Measurements from ENCODE around the gene YJU2. TPM values are rescaled to one million over a fixed set of nuclear protein-coding genes. Genes with fewer than 3 reads are reported as not detected.
A peak's percentile ranks its signal among the peaks of the same experiment; 100 is the strongest.

The YJU2 gene
- total RNA-seq, 1 experiment from 2014 or later: 26.9 TPM

DNA sequence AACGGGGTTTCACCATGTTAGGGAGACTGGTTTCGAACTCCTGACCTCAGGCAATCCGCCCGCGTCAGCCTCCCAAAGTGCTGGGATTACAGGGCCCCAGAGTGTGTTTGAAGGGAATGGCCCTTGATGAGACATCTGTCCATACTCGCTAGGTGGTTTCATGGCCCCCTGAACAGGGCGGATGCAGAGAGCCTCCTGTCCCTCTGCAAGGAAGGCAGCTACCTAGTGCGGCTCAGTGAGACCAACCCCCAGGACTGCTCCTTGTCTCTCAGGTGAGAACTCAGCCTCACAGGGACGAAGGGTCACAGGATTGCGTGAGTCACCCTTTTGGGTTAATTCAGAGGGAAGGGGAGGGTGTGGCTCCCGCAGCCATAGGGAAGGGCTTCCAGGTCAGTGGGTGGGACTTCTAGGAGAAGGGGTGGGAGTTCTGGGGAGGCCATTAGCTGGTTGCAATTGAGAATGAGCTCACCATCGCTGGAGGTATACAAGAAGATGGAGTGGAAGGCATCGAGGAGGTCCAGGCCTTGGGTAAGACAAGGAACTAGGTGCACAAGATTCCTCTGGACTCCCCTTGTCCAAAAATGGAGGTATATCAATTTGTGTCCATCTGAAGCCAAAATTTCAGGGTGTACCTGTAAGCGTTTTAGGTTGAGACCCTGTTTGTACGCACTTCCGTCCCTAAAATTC is 41.4 kb downstream of the YJU2 start:
- no peaks in the 10 kb centered on the region for H3K9me2 ChIP-seq (ENCODE audit: insufficient read depth)
- ChIA-PET RAD21 (ENCODE audit: low non-redundant PET in 1 of 2, low total read pairs in 2 of 2, uncharacterized antibody in 2 of 2, unreplicated experiment in 2 of 2) (no interaction called here), POLR2A (interaction anchor here (1.0 kb wide), 1 partner anchor 55 kb away, joined by 3 read pairs; the partner anchor contains the start of gene MPND), CTCF (interaction anchor here (0.7 to 1.3 kb wide), 3 partner anchors 10 to 64 kb away, joined by 3 to 4 read pairs (median 3); no protein-coding TSS in a partner anchor)
- peak overlapping the region; percentile 56 for H3K4me2 ChIP-seq (ENCODE audit: low read length)
- no peaks in the 10 kb centered on the region for H3K27me3 ChIP-seq (ENCODE audit: insufficient read depth, low read length)
- peak overlapping the region; percentile 2; the same call in 1 of the 2 replicates for H3K27ac ChIP-seq (ENCODE audit: low read depth, low read length)
- ATAC-seq (peak; percentile 93), DNase-seq (ENCODE audit: low read depth, low spot score) (peak; percentile 51)
- no peaks in the 10 kb centered on the region for H3K9me3 ChIP-seq (ENCODE audit: control insufficient read depth in 1 of 2, insufficient read depth in 1 of 2, low read depth in 1 of 2, low read length in 2 of 2)
- H3K9ac ChIP-seq (ENCODE audit: low read length): 0 out of 2 replicates have a peak overlapping the region, but pooled peaks have one; percentile 16
- no peaks in the 10 kb centered on the region for H3K36me3 ChIP-seq (ENCODE audit: control insufficient read depth in 1 of 2, insufficient read depth in 2 of 2, low read length in 2 of 2)
- peak overlapping the region in 1 of 2 experiments; percentile 22; a peak in 2 of 4 replicates for H3K4me3 ChIP-seq (replicated peaks in 1 of 2; ENCODE audit: low read depth in 1 of 2, low read length in 2 of 2)
- peaks cover 12 to 28% of the 10 kb centered on the region in 2 experiments; a peak in 3 of 4 replicates for H3K4me1 ChIP-seq (ENCODE audit: control insufficient read depth in 1 of 2, insufficient read depth in 2 of 2, low read length in 2 of 2)
- no peaks in the 10 kb centered on the region for H3K79me2 ChIP-seq (ENCODE audit: insufficient read depth, low read length)
- no peak for TF ChIP-seq SP1 (IDR thresholded peaks at IDR 0.05; ENCODE audit: low read depth)
- TF ChIP-seq SRF (IDR thresholded peaks at IDR 0.05; ENCODE audit: low read depth): no peak
- no peak for TF ChIP-seq RAD21 (IDR thresholded peaks at IDR 0.05; ENCODE audit: low read depth)
- TF ChIP-seq POLR2AphosphoS5 (IDR thresholded peaks at IDR 0.05; ENCODE audit: low read depth, low read length): no peak
- TF ChIP-seq FOSL1 (IDR thresholded peaks at IDR 0.05; ENCODE audit: low read depth): no peak; the same call in 1 of the 2 replicates
- no peak for TF ChIP-seq SIN3A (IDR thresholded peaks at IDR 0.05; ENCODE audit: low read depth)
- TF ChIP-seq, protein P1, sequence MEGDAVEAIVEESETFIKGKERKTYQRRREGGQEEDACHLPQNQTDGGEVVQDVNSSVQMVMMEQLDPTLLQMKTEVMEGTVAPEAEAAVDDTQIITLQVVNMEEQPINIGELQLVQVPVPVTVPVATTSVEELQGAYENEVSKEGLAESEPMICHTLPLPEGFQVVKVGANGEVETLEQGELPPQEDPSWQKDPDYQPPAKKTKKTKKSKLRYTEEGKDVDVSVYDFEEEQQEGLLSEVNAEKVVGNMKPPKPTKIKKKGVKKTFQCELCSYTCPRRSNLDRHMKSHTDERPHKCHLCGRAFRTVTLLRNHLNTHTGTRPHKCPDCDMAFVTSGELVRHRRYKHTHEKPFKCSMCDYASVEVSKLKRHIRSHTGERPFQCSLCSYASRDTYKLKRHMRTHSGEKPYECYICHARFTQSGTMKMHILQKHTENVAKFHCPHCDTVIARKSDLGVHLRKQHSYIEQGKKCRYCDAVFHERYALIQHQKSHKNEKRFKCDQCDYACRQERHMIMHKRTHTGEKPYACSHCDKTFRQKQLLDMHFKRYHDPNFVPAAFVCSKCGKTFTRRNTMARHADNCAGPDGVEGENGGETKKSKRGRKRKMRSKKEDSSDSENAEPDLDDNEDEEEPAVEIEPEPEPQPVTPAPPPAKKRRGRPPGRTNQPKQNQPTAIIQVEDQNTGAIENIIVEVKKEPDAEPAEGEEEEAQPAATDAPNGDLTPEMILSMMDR (IDR thresholded peaks at IDR 0.05 in 2 of 3, conservative IDR thresholded peaks at IDR 0.05 in 1 of 3; ENCODE audit: borderline replicate concordance in 1 of 3, insufficient read depth in 1 of 3, low read depth in 2 of 3, low read length in 2 of 3): no peak
- TF ChIP-seq, protein P2, sequence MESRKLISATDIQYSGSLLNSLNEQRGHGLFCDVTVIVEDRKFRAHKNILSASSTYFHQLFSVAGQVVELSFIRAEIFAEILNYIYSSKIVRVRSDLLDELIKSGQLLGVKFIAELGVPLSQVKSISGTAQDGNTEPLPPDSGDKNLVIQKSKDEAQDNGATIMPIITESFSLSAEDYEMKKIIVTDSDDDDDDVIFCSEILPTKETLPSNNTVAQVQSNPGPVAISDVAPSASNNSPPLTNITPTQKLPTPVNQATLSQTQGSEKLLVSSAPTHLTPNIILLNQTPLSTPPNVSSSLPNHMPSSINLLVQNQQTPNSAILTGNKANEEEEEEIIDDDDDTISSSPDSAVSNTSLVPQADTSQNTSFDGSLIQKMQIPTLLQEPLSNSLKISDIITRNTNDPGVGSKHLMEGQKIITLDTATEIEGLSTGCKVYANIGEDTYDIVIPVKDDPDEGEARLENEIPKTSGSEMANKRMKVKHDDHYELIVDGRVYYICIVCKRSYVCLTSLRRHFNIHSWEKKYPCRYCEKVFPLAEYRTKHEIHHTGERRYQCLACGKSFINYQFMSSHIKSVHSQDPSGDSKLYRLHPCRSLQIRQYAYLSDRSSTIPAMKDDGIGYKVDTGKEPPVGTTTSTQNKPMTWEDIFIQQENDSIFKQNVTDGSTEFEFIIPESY (IDR thresholded peaks at IDR 0.05; ENCODE audit: extremely low read depth, insufficient replicate concordance, low read length): no peak
- TF ChIP-seq ZFX (IDR thresholded peaks at IDR 0.05): no peak
- no peak for TF ChIP-seq TCF7L2 (IDR thresholded peaks at IDR 0.05; ENCODE audit: borderline replicate concordance, extremely low read depth, insufficient read depth, insufficient read length)
- intact Hi-C loops (cut with micrococcal nuclease): no loop called here
- no peak overlapping the region for H2AFZ ChIP-seq (ENCODE audit: low read depth, low read length, poor library complexity, severe bottlenecking)
- BruUV-seq (replicated peaks): no TSS peak
- no peaks in the 10 kb centered on the region for H4K20me1 ChIP-seq (ENCODE audit: insufficient read depth)
